Measurements from ENCODE around the gene RIPK3.

The RIPK3 gene

DNA sequence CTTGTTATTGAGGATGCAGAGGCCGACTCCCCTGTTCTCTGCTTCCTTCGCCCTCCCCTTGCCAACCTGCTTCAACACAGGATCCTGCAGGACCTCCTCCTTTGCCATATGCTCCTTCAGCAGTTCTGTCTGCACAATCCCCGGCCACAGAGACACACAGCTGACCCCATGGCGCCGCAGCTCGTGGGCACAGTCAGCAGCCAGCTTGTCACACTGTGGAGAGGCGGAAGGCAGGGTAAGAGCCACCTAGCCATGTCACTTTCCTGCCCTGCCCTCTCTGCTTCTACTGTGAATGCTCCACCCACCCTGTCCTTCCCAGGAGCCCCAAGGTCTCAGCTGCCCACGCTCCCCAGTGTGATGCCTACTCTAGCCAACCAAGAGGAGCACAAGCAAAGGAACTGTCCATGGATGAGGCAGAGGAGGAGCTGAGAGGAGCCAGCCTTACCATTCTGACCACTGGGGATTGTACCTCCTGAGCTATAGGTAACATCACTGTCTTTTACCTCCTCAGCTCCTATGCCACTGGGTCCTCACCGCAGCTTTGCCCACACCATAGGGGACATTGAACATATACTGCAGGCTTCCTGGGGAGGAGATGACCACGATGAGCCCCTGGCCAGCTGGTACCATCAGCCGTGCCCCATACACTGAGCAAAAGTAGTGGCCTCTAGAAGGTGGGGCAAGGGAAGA lies 47.5 kb downstream of the RIPK3 start:
- no peak for TF ChIP-seq TAF1 (IDR thresholded peaks at IDR 0.05; ENCODE audit: borderline replicate concordance, low read depth, low read length)
- no peak for TF ChIP-seq POLR2AphosphoS5 (IDR thresholded peaks at IDR 0.05; ENCODE audit: low read depth, low read length)
- TF ChIP-seq POLR2A (IDR thresholded peaks at IDR 0.05; ENCODE audit: low read depth, low read length), result no peak
- DNase-seq (ENCODE audit: insufficient read length), result no peak
- no peak for FAIRE-seq

DNA sequence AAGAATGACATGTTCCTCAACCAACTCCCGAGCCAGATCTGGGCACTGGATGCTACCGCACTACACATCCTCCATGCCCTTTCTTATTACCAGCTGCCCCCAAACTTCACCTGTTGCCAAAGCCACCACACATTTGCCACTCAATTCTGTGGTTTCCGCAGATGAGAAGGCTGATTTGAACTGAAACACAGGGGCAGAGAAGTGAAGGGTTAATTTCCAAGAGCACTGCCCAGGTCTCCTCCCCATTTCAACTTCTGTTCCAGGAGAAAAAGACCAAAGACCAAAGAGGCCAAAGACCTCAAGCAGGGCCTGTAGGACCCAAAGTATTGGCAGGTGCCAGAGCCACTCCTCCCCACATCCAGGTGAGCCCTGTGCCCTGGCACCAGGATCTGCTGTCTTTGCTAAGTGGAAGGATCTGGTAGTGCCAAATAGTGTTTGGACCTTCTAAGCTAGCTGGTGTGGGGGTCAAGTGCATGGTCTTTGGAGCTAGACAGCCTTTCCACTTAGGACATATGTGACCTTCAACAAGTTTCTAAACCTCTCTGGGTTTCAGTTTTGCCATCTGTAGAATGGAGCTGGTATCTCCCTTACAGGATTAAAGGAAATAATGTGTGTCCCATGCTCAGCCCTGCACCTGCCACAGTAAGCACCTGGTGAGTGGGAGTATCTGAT lies 48.2 kb downstream of the RIPK3 start:
- FAIRE-seq, result no peak
- TF ChIP-seq POLR2AphosphoS5 (IDR thresholded peaks at IDR 0.05; ENCODE audit: low read depth, low read length), result no peak
- TF ChIP-seq TAF1 (IDR thresholded peaks at IDR 0.05; ENCODE audit: borderline replicate concordance, low read depth, low read length), result no peak
- TF ChIP-seq POLR2A (IDR thresholded peaks at IDR 0.05; ENCODE audit: low read depth, low read length), result no peak
- no peak for DNase-seq (ENCODE audit: insufficient read length)

GRCh38 chr14:24290746-24291145 lies 49.0 kb downstream of the RIPK3 start:
- no peak for DNase-seq (ENCODE audit: insufficient read length)
- no peak for TF ChIP-seq POLR2AphosphoS5 (IDR thresholded peaks at IDR 0.05; ENCODE audit: low read depth, low read length)
- TF ChIP-seq POLR2A (IDR thresholded peaks at IDR 0.05; ENCODE audit: low read depth, low read length), result 0 out of 2 replicates have a peak, but pooled peaks have one; percentile 16
- no peak for FAIRE-seq

- TF ChIP-seq POLR2A (IDR thresholded peaks at IDR 0.05; ENCODE audit: low read depth, low read length) (no peak), POLR2AphosphoS5 (IDR thresholded peaks at IDR 0.05; ENCODE audit: low read depth, low read length) (no peak), TAF1 (IDR thresholded peaks at IDR 0.05; ENCODE audit: borderline replicate concordance, low read depth, low read length) (no peak)
- DNase-seq (ENCODE audit: insufficient read length) (no peak), FAIRE-seq (peak; percentile 64)
These were observed 50.0 kb downstream of the RIPK3 start for GRCh38 chr14:24289649-24290280.

DNA sequence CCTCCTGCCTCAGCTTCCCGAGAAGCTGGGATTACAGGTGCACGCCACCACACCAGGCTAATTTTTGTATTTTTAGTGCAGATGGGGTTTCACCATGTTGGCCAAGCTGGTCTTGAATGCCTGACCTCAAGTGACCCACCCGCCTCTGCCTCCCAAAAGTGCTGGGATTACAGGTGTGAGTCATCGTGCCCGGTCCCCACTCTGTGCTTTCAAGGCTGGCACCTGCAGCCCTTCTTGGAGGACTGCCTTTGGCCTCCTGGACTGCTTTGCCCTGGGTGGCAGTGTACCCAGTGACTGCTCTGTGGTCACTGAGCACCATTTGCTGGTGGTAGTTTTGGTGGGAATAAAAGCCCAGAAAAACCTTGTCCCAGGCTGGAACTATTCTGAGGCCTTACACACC lies 52.8 kb downstream of the RIPK3 start:
- FAIRE-seq, result no peak
- no peak for DNase-seq (ENCODE audit: insufficient read length)
- no peak for TF ChIP-seq TAF1 (IDR thresholded peaks at IDR 0.05; ENCODE audit: borderline replicate concordance, low read depth, low read length)
- no peak for TF ChIP-seq POLR2A (IDR thresholded peaks at IDR 0.05; ENCODE audit: low read depth, low read length)
- TF ChIP-seq POLR2AphosphoS5 (IDR thresholded peaks at IDR 0.05; ENCODE audit: low read depth, low read length), result no peak
